ENCODE data around the gene LRIT3.
"Not testable (repeated sequence)": the region's sequence is repeated elsewhere in the genome, so short reads cannot be mapped to it uniquely, and the experiment has no call there.

Gene LRIT3

DNA sequence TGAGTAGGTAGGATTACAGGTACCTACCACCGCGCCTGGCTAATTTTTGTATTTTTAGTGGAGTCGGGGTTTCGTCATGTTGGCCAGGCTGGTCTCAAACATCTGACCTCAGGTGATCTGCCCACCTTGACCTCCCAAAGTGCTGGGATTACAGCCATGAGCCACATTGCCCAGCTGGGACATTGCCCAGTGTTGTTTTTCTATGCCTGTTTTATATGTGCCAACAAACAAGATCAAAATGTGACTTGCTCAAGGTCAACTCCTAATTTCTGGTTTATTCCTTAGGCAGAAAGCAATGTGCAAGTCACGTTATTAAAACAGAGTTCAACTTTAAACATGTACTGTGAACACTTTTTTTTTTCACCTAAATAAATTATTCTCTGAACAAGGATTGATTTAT is 2.7 kb downstream of the LRIT3 start:
- no peak for DNase-seq

- DNase-seq: not testable (repeated sequence)
These were observed 11.8 kb downstream of the LRIT3 start for GRCh38 chr4:109859426-109860300.

DNA sequence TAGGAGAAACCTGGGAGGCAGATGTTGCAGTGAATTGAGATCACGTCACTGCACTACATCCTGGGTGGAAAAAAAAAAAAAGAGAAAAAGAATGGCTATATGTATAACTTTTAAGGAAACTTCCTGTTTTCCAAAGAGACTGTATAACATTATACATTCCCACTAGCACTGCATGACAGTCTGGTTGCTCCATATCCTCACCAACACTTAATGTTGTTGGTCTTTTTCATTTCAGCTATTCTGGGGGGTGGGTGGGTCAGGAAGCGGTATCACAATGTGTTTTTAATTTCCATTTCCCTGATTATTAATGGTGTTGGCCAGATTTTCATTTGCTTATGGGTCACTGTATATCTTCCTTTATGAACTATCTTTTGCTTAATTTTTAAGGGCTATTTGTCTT is 13.4 kb downstream of the LRIT3 start:
- DNase-seq: no peak

- no peak for DNase-seq
These were observed 14.1 kb downstream of the LRIT3 start for GRCh38 chr4:109861916-109862511.

DNA sequence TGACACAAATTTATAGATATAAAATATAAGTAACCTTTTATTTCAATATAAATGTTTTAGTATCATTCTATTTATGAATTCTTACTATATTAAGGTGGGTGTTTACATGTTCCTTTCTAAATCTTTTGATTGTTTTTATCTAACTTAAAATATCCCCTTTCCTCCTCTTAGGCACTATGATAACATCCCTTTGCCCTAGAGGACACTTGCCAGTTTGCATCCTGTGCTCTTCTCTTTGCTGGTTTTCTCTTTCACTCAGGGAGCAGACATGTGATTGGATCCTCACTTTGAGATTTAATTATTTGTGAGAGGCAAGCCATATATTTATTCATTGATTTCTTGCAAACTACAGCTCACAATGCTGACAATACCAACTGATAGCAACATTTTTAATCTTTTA is 16.2 kb downstream of the LRIT3 start:
- DNase-seq: no peak

GRCh38 chr4:109870061-109870460 is 22.2 kb downstream of the LRIT3 start:
- no peak for DNase-seq

DNA sequence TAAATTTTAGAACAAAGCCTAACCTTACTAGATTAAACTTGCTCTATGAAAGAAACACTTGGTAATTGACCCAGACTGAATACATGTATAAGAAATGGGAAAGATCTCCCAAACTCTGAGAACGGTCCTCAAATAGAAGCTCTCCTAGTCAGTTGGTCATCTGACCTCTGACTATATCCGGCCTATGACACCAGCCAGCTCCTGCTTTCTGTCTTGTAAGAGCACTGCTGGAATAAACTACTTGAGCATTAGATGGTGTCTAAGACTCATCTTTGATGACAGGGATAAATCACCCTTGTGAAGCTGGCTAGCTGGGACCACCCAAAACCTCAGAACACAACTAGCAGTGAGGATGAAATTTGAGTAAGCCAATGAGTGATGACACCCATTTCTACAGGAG is 24.2 kb downstream of the LRIT3 start:
- no peak for DNase-seq

GRCh38 chr4:109872950-109873656 is 25.2 kb downstream of the LRIT3 start:
- DNase-seq: no peak

- no peak for DNase-seq
These were observed 26.0 kb downstream of the LRIT3 start for GRCh38 chr4:109873791-109874514.

- DNase-seq: no peak
These were observed 27.2 kb downstream of the LRIT3 start for GRCh38 chr4:109875106-109875505.

DNA sequence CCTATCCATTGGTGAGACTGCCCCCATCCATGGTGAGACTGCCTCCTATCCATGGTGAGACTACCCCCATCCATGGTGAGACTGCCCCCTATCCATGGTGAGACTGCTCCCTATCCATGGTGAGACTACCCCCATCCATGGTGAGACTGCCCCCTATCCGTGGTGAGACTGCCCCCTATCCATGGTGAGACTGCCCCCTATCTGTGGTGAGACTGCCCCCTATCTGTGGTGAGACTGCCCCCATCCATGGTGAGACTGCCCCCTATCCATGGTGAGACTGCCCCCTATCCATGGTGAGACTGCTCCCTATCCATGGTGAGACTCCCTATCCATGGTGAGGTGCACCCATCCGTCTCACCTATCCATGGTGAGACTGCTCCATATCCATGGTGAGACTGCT is 27.6 kb downstream of the LRIT3 start:
- not testable (repeated sequence) for DNase-seq

DNA sequence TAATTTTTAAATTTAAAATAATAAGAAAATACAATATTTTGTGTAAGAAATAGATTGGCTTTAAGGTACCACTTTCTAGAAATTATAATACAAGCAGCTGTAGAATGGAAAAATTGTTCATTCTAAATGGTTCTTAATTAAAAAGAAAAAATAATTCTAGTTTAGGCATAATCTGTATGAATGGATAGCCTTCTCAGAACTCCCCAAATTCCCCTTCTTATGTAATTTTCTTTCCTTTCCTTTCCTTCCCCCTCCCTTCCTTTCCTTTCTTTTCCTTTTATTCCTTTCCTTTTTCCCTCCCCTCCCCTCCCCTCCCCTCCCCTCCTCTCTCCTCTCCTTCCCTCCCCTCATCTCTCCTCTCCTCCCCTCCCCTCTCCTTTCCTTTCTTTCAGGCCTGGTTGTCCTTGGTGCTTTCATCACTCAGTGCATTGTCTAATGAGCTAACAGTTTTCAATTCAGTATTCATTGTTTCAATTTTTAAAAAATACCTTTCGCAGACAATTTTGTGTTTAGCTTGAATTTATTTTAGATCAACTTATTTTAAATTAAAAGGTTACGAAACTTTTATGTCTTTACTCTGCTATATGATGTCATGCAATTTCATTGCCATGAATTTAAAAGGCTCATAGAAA is 28.8 kb downstream of the LRIT3 start:
- DNase-seq: no peak

GRCh38 chr4:109877400-109877799 is 29.5 kb downstream of the LRIT3 start:
- DNase-seq: no peak

DNA sequence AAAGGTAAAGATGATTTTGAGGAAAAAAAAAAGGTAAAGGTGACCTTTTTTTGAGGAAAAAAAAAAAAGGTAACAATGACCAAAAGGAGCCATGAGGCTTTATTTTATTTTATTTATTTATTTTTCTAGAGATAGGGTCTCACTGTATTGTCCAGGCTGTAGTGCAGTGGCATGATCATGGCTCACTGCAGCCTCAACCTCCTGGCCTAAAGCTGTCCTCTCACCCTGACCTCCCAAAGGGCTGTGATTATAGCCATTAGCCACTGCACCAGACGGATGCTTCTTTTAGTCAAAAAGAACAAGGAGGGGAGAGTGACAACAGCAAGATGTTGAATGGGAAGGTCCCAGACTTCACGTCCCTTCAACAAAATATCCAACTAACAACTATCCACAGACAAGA is 30.4 kb downstream of the LRIT3 start:
- DNase-seq: no peak

DNA sequence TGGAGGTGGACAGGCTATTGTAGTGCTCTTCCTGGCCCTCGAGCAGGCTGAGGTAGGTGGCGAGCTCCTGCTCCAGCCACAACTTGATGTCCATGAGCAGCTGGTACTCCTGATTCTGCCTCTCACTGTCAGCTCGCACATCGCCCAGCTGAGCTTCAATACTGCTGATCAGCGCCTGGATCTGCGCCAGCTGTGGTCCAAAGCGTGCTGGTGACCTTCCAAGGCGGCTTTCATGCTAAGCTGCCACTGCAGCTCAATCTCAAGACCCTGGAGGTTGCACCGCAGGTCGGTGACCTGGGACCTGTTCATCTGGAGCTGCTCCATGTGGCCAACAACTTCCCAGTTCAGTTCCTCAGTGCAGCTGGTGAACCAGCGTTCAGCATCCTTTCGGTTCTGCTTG is 31.2 kb downstream of the LRIT3 start:
- no peak for DNase-seq

GRCh38 chr4:109879636-109880314 is 31.9 kb downstream of the LRIT3 start:
- DNase-seq: no peak

DNA sequence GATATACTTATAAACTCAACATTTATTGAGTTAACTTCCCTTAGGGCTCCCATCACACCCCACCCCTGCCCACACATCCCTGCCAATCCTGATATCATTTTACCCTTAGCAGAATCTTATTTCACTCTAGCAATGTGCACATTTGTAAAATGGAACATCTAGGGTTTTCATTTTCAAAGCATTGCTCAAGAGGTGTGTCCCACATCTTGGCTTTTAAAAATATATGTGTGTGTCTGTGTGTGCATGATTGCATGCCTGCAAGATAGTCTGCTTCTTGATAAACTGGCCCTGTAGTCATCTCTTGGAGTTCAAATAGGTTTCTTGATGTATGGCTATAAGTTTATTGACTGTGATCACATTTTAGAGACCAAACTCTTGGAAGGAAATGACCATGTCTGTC is 38.4 kb downstream of the LRIT3 start:
- DNase-seq: no peak

- DNase-seq: no peak
These were observed 39.2 kb downstream of the LRIT3 start for GRCh38 chr4:109887071-109887470.

DNA sequence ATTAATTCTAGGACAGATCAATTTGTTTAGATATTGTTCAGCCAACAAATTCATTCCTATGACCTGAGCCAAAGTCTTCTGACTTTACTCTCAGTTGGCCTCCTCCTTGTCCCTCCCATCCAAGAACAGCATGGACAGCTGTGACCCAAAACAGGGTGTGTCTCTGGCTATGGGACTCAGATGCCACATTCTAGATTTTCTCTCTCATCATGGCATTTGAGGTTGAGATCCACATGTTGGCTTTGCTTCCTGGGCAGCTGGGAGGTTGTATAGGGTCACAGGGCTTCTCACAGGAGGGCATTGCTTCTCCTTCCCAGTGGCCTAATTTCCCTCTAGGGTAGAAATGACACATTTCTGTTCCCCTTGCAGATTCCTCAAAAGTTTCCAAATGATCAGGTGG is 42.2 kb downstream of the LRIT3 start:
- DNase-seq: no peak

DNA sequence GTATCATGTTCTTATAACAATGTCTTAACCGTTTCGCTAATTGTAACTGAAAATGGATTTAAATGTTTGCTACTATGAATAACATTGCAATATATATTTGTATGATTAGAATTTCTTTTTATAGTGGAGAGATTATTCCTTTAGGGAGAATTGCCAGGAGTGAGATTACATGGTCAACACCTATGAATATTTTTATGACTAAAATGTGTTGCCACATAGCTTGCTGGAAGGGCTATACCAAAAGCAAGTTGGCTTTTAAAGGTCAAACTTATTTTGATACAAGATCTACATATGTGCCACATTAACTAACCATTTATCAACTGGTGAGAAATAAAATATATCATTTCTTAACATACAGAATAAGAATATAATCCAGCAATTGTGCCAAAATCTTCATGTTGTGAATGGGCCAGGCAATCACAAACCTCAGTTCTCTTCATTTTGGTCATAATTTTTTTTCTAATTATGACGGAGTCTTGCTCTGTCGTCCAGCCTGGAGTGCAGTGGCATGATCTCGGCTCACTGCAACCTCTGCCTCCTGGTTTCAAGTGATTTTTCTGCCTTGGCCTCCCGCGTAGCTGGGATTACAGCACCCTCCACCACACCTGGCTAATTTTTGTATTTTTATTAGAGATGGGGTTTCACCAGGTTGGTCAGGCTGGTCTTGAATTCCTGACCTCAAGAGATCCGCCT is 54.8 kb downstream of the LRIT3 start:
- DNase-seq: no peak

- DNase-seq: no peak
These were observed 60.8 kb downstream of the LRIT3 start for GRCh38 chr4:109908731-109909130.

- DNase-seq: no peak
These were observed 62.3 kb downstream of the LRIT3 start for GRCh38 chr4:109910256-109910655.
